Gastroesophageal sphincter (tissue), 4 donors: ENCODE data around the gene IQCM. TPM values are rescaled to one million over a fixed set of nuclear protein-coding genes. Genes with fewer than 3 reads are reported as not detected.

Experiments used
- ATAC-seq: fragments of 150-250 bp; one replicate; pipeline ENCODE4 v1.9.1; 2016; ENCODE audit warnings: mild to moderate bottlenecking, moderate library complexity
- H3K27ac ChIP-seq, 4 donors: fragments of 200-600 bp; sonication (generic) in 3 of 4; 1 replicate in 3 of 4; 2 replicates in 1 of 4; pipeline ENCODE4 v1.5.1; 2016 to 2019
- H3K27me3 ChIP-seq: fragments of 200-600 bp; sonication (generic); one replicate; pipeline ENCODE4 v1.5.1; 2019
- H3K36me3 ChIP-seq, 2 donors: fragments of 200-600 bp; sonication (generic); one replicate each; pipeline ENCODE4 v1.5.1; 2019; ENCODE audit warnings: control low read depth in 1 of 2
- H3K4me1 ChIP-seq, 3 donors: fragments of 200-600 bp; sonication (generic); 1 replicate in 2 of 3; 2 replicates in 1 of 3; pipeline ENCODE4 v1.5.1; 2016 to 2019; ENCODE audit warnings: control low read depth in 2 of 3
- H3K4me3 ChIP-seq, 2 donors: fragments of 200-600 bp; sonication (generic); one replicate each; pipeline ENCODE4 v1.5.1; 2019; ENCODE audit warnings: mild to moderate bottlenecking in 1 of 2, moderate library complexity in 1 of 2
- H3K9me3 ChIP-seq, 3 donors: fragments of 200-600 bp; sonication (generic); one replicate each; pipeline ENCODE4 v1.5.1; 2017 to 2019; ENCODE audit warnings: control low read depth in 2 of 3
- CTCF ChIP-seq, 4 experiments: fragments of 200-600 bp in 2 of 4; fragments of 450-650 bp in 2 of 4; sonication (generic) in 1 of 4; IDR thresholded peaks; one replicate each; pipeline ENCODE4 v1.5.1; 2017 to 2019; ENCODE audit warnings: antibody characterized with exemption in 4 of 4, mild to moderate bottlenecking in 2 of 4, moderate library complexity in 2 of 4
- EP300 ChIP-seq: sonication (generic); formaldehyde crosslinking; IDR thresholded peaks from one replicate; pipeline ENCODE4 v1.6.1; 2017; ENCODE audit warnings: antibody characterized with exemption, mild to moderate bottlenecking
- POLR2A ChIP-seq, 2 donors: fragments of 450-650 bp; IDR thresholded peaks; one replicate each; pipeline ENCODE4 v1.6.1; 2017; ENCODE audit warnings: antibody characterized with exemption in 2 of 2, mild to moderate bottlenecking in 2 of 2, moderate library complexity in 1 of 2
- POLR2AphosphoS5 ChIP-seq: sonication (generic); formaldehyde crosslinking; IDR thresholded peaks from one replicate; pipeline ENCODE4 v1.6.1; 2017; ENCODE audit warnings: antibody characterized with exemption
- WGBS, 2 donors: methylation state at CpG; one replicate each; pipeline ENCODE4 v1.1.5; 2018; ENCODE audit warnings: low coverage in 1 of 2; 5-methylcytosine and 5-hydroxymethylcytosine counted together
- total RNA-seq, 4 donors: library from RNA; depleted of rRNA; stranded (reverse); fragments of >200 nt; gene quantifications; one replicate each; pipeline ENCODE4 v1.1.0, GENCODE V29; 2016

The IQCM gene
- total RNA-seq, 4 donors from 2014 or later = not detected

- H3K4me3 ChIP-seq = no peak overlapping the region
Measured at GRCh38 chr4:149553959-149554520, 261.6 kb downstream of the IQCM start.

GRCh38 chr4:149552601-149553000 is 263.0 kb downstream of the IQCM start:
- Histone ChIP-seq H3K36me3 (no peaks in the 10 kb centered on the region), H3K27ac (no peak overlapping the region), H3K9me3 (no peaks in the 10 kb centered on the region), H3K27me3 (no peaks in the 10 kb centered on the region), H3K4me1 (no peaks in the 10 kb centered on the region), H3K4me3 (no peak overlapping the region)
- no peak for TF ChIP-seq CTCF (IDR thresholded peaks at IDR 0.05)
- no peak for TF ChIP-seq EP300
- TF ChIP-seq POLR2A (IDR thresholded peaks at IDR 0.05) = no peak
- TF ChIP-seq POLR2AphosphoS5 = no peak
- no peak for ATAC-seq

More at GRCh38 chr4:149553959-149554520, 261.6 kb downstream of the IQCM start:
- H3K36me3 ChIP-seq = no peaks in the 10 kb centered on the region
- H3K4me1 ChIP-seq = no peaks in the 10 kb centered on the region
- H3K27ac ChIP-seq = no peak overlapping the region
- TF ChIP-seq POLR2A (IDR thresholded peaks at IDR 0.05) (no peak), POLR2AphosphoS5 (no peak), CTCF (IDR thresholded peaks at IDR 0.05) (no peak), EP300 (no peak)
- no peak for ATAC-seq
- H3K27me3 ChIP-seq = no peaks in the 10 kb centered on the region
- WGBS, 2 donors = 69 to 93% methylated on average over 2 to 5 of the region's 6 CpGs
- H3K9me3 ChIP-seq = no peaks in the 10 kb centered on the region

GRCh38 chr4:149549911-149550310 is 265.7 kb downstream of the IQCM start:
- Histone ChIP-seq H3K4me3 (no peak overlapping the region), H3K27ac (no peak overlapping the region), H3K36me3 (no peaks in the 10 kb centered on the region), H3K27me3 (no peaks in the 10 kb centered on the region), H3K4me1 (no peaks in the 10 kb centered on the region), H3K9me3 (peaks cover 0 to 1% (median 0%) of the 10 kb centered on the region in 3 donors)
- ATAC-seq = no peak
- TF ChIP-seq CTCF (IDR thresholded peaks at IDR 0.05) = peak in 1 of 4 experiments; percentile 48
- no peak for TF ChIP-seq EP300
- TF ChIP-seq POLR2A (IDR thresholded peaks at IDR 0.05) = no peak
- TF ChIP-seq POLR2AphosphoS5 = no peak

- 56 to 58% methylated on average over 2 of the region's 2 CpGs for WGBS, 2 donors
- H3K27me3 ChIP-seq = no peaks in the 10 kb centered on the region
- ATAC-seq = no peak
- H3K4me1 ChIP-seq = peaks cover 0 to 18% (median 0%) of the 10 kb centered on the region in 3 donors
- no peak for TF ChIP-seq EP300
- TF ChIP-seq CTCF (IDR thresholded peaks at IDR 0.05) = no peak
- no peak for TF ChIP-seq POLR2A (IDR thresholded peaks at IDR 0.05)
- TF ChIP-seq POLR2AphosphoS5 = no peak
- no peaks in the 10 kb centered on the region for H3K36me3 ChIP-seq
- no peak overlapping the region for H3K4me3 ChIP-seq
- peaks cover 0 to 10% (median 0%) of the 10 kb centered on the region in 3 donors for H3K9me3 ChIP-seq
- no peak overlapping the region for H3K27ac ChIP-seq
Measured at GRCh38 chr4:149534779-149535178, 280.9 kb downstream of the IQCM start.

- WGBS, 2 donors = 18 to 22% methylated on average over 3 of the region's 3 CpGs
- no peak overlapping the region for H3K4me3 ChIP-seq
- peaks cover 0 to 1% (median 0%) of the 10 kb centered on the region in 3 donors for H3K9me3 ChIP-seq
- H3K27ac ChIP-seq = peak overlapping the region in 2 of 4 donors; percentile 2 to 43
- H3K4me1 ChIP-seq = peaks cover 0 to 18% (median 0%) of the 10 kb centered on the region in 3 donors
- H3K36me3 ChIP-seq = no peaks in the 10 kb centered on the region
- ATAC-seq = no peak
- H3K27me3 ChIP-seq = no peaks in the 10 kb centered on the region
- TF ChIP-seq POLR2AphosphoS5 (peak; percentile 13), EP300 (no peak), POLR2A (IDR thresholded peaks at IDR 0.05) (no peak)
Measured at GRCh38 chr4:149531861-149532260, 283.8 kb downstream of the IQCM start.
